ENCODE results near the gene DCDC2C. TPM values are rescaled to one million over a fixed set of nuclear protein-coding genes. Genes with fewer than 3 reads are reported as not detected.

Gene DCDC2C
- total and polyA plus RNA-seq, 2 donors (not counting 1 experiment from before 2014, with no cell fraction given): not detected

DNA sequence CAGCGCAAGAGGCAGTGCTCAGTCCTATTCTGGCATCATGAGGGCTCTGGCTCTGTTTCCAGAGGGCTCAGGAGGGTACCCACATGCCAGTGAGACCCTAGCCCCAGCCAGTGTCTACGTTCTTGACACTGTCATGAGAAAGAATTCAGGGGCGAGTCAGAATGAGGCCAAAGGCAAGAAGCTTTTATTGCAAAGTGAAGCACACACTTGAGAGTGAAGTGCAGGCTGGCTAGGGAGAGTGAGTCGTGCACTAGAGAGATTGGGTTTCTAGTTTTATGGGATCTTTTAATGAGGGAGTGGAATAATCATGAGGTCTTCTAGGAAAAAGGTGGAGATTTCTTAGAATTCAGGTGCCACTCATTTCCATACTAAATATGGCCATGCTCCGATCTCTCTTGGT, 164.1 kb downstream of the DCDC2C start:
- TF ChIP-seq, protein P1, sequence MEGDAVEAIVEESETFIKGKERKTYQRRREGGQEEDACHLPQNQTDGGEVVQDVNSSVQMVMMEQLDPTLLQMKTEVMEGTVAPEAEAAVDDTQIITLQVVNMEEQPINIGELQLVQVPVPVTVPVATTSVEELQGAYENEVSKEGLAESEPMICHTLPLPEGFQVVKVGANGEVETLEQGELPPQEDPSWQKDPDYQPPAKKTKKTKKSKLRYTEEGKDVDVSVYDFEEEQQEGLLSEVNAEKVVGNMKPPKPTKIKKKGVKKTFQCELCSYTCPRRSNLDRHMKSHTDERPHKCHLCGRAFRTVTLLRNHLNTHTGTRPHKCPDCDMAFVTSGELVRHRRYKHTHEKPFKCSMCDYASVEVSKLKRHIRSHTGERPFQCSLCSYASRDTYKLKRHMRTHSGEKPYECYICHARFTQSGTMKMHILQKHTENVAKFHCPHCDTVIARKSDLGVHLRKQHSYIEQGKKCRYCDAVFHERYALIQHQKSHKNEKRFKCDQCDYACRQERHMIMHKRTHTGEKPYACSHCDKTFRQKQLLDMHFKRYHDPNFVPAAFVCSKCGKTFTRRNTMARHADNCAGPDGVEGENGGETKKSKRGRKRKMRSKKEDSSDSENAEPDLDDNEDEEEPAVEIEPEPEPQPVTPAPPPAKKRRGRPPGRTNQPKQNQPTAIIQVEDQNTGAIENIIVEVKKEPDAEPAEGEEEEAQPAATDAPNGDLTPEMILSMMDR (conservative IDR thresholded peaks at IDR 0.05 in 1 of 2, IDR thresholded peaks at IDR 0.05 in 1 of 2; ENCODE audit: low read depth in 1 of 2, low read length in 2 of 2): no peak
- TF ChIP-seq EZH2 (IDR thresholded peaks at IDR 0.05; ENCODE audit: low read length, missing control alignments): no peak
- no peak overlapping the region for H3K4me2 ChIP-seq (ENCODE audit: extremely low read depth, insufficient read depth, low read length)
- H3K36me3 ChIP-seq (ENCODE audit: control insufficient read depth, insufficient read depth, low read length): no peaks in the 10 kb centered on the region
- DNase-seq (ENCODE audit: low read depth in 2 of 2): no peak
- H3K4me3 ChIP-seq (replicated peaks in 1 of 4; ENCODE audit: control extremely low read depth in 1 of 4, insufficient read depth in 1 of 4, low read depth in 3 of 4, low read length in 4 of 4): no peak overlapping the region
- no peak overlapping the region for H3K9ac ChIP-seq (ENCODE audit: insufficient read depth, low read length)
- H3K4me1 ChIP-seq (ENCODE audit: control insufficient read depth, extremely low read depth, insufficient read depth, low read length): no peaks in the 10 kb centered on the region
- H3K27me3 ChIP-seq (ENCODE audit: control insufficient read depth, insufficient read depth, low read length): no peaks in the 10 kb centered on the region
- no peaks in the 10 kb centered on the region for H4K20me1 ChIP-seq (ENCODE audit: control insufficient read depth, extremely low read depth, insufficient read depth, low read length)
- H3K9me3 ChIP-seq (ENCODE audit: control insufficient read depth, insufficient read depth, low read depth, low read length): no peaks in the 10 kb centered on the region
- no peak overlapping the region for H3K27ac ChIP-seq (ENCODE audit: insufficient read depth, low read length)
- no peak overlapping the region for H2AFZ ChIP-seq (ENCODE audit: low read length)
- H3K79me2 ChIP-seq (ENCODE audit: control insufficient read depth, insufficient read depth, low read length): no peaks in the 10 kb centered on the region

DNA sequence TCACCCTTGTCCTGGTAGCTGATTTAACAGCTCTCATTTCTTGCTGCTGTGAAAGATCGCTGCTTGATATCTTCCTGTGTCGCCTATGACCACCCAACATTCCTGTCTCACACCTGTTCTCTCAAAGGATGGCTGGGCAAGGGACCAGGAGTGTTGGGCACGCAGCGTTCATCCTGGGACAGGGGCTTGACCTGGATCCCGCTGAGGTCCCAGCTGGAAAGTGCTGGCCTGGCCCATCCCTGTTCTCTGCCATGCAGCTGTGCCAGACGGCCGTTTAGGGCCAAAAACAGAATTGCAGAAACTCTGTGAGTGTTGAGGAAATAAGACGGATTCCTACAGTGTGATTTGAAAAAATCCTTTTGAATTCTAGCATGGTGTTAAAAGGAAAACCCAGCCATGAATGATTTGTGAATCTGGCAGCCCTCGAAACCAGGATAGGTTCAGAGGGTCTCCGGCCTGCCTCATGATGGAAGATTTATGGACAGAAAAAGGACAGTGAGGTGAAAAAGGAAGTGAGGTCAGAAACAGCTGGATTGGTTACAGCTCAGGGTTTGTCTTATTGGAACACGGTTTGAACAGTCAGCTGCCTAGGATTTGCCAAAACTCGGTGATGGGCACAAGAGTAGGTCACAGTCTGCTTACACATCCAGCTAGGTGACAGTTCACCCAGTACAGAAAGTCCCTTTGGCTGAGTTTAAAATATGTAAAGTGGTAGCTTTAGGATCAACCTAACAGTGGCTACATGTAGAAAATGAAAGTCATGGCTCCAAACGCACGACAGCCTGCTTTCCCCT, 164.8 kb downstream of the DCDC2C start:
- Histone ChIP-seq H3K4me2 (ENCODE audit: extremely low read depth, insufficient read depth, low read length) (no peak overlapping the region), H3K9me3 (ENCODE audit: control insufficient read depth, insufficient read depth, low read depth, low read length) (no peaks in the 10 kb centered on the region), H4K20me1 (ENCODE audit: control insufficient read depth, extremely low read depth, insufficient read depth, low read length) (no peaks in the 10 kb centered on the region), H3K27ac (ENCODE audit: insufficient read depth, low read length) (no peak overlapping the region), H3K36me3 (ENCODE audit: control insufficient read depth, insufficient read depth, low read length) (no peaks in the 10 kb centered on the region), H3K79me2 (ENCODE audit: control insufficient read depth, insufficient read depth, low read length) (no peaks in the 10 kb centered on the region), H3K4me3 (replicated peaks in 1 of 4; ENCODE audit: control extremely low read depth in 1 of 4, insufficient read depth in 1 of 4, low read depth in 3 of 4, low read length in 4 of 4) (no peak overlapping the region), H3K9ac (ENCODE audit: insufficient read depth, low read length) (no peak overlapping the region), H3K27me3 (ENCODE audit: control insufficient read depth, insufficient read depth, low read length) (no peaks in the 10 kb centered on the region), H2AFZ (ENCODE audit: low read length) (no peak overlapping the region), H3K4me1 (ENCODE audit: control insufficient read depth, extremely low read depth, insufficient read depth, low read length) (no peaks in the 10 kb centered on the region)
- TF ChIP-seq, protein P1 (conservative IDR thresholded peaks at IDR 0.05 in 1 of 2, IDR thresholded peaks at IDR 0.05 in 1 of 2; ENCODE audit: low read depth in 1 of 2, low read length in 2 of 2): no peak
- TF ChIP-seq EZH2 (IDR thresholded peaks at IDR 0.05; ENCODE audit: low read length, missing control alignments): no peak
- no peak for DNase-seq (ENCODE audit: low read depth in 2 of 2)

- H2AFZ ChIP-seq (ENCODE audit: low read length): no peak overlapping the region
- no peak overlapping the region for H3K27ac ChIP-seq (ENCODE audit: insufficient read depth, low read length)
- no peaks in the 10 kb centered on the region for H3K4me1 ChIP-seq (ENCODE audit: control insufficient read depth, extremely low read depth, insufficient read depth, low read length)
- no peaks in the 10 kb centered on the region for H3K36me3 ChIP-seq (ENCODE audit: control insufficient read depth, insufficient read depth, low read length)
- no peak overlapping the region for H3K4me2 ChIP-seq (ENCODE audit: extremely low read depth, insufficient read depth, low read length)
- no peaks in the 10 kb centered on the region for H3K9me3 ChIP-seq (ENCODE audit: control insufficient read depth, insufficient read depth, low read depth, low read length)
- H4K20me1 ChIP-seq (ENCODE audit: control insufficient read depth, extremely low read depth, insufficient read depth, low read length): no peaks in the 10 kb centered on the region
- no peak overlapping the region for H3K4me3 ChIP-seq (replicated peaks in 1 of 4; ENCODE audit: control extremely low read depth in 1 of 4, insufficient read depth in 1 of 4, low read depth in 3 of 4, low read length in 4 of 4)
- H3K79me2 ChIP-seq (ENCODE audit: control insufficient read depth, insufficient read depth, low read length): no peaks in the 10 kb centered on the region
- no peak overlapping the region for H3K9ac ChIP-seq (ENCODE audit: insufficient read depth, low read length)
- H3K27me3 ChIP-seq (ENCODE audit: control insufficient read depth, insufficient read depth, low read length): no peaks in the 10 kb centered on the region
- TF ChIP-seq EZH2 (IDR thresholded peaks at IDR 0.05; ENCODE audit: low read length, missing control alignments): no peak
- TF ChIP-seq, protein P1 (conservative IDR thresholded peaks at IDR 0.05 in 1 of 2, IDR thresholded peaks at IDR 0.05 in 1 of 2; ENCODE audit: low read depth in 1 of 2, low read length in 2 of 2): no peak
- DNase-seq (ENCODE audit: low read depth in 2 of 2): no peak
Measured at GRCh38 chr2:3870222-3870621, 166.8 kb downstream of the DCDC2C start.

All from fibroblast of lung (primary cell).